Germinal center (tissue), 1 donor: ENCODE data around the gene ARAP3.
A peak's percentile ranks its signal among the peaks of the same experiment; 100 is the strongest.

ENCODE experiments used
- DNase-seq: peaks from one replicate; pipeline ENCODE4 v3.0.0; 2012; ENCODE audit warnings: mixed read lengths, low spot score

Gene ARAP3

DNA sequence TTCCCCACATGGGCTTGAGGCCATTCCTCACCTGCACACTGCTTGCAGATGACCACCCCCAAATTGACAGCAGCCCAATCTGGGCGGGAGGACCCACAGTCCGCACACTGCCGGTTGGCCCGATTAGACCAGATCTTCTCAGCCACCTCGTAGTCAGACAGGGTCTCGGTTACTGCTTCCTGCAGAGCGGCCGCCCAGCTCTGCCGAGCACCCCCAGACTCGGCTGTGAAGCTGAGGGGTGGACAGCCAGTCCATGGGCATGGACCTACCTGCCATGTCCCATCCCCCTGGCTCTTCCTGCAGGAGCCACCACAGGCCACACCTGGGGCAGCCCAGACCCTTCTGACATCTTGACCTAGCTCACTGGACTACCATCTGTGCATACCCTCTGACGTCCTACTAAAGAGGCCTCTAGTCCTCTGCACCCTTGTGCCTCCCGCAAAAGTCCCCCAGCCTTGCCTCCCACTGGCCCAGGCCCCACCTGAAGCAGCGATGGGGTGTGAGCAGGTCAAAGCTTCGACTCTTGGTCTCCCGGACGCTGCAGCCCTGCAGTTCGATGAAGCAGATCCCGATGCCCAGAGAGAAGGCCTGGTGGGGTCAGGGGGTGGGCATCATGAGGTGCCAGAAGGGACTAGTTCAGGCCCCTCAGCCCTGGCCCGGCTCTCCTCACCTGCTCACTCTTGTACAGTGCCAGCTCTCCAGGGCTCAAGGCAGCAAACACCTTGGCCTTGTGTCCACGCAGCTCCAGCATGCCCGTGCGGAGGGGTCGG, 9.8 kb downstream of the ARAP3 start:
- DNase-seq: no peak

DNA sequence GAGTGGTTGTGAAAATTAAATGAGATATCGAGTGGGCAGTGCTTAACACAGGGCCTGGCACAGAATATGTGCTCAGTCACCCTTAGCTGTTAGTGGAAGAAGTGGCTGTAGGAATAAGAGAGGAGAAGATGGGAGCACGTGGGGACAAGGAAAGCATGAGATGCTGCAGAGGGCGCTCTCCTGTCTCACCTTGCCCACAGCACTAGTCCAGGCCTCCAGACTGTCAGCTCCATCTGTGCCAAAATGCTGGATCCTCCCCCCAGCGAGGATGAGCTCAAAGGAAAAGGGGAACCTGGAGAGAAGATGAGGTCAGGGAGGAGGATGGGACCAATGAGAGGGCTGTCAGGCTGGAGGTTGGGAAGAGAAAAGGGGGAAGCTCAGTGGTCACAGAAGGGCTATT, 12.5 kb downstream of the ARAP3 start:
- no peak for DNase-seq

DNA sequence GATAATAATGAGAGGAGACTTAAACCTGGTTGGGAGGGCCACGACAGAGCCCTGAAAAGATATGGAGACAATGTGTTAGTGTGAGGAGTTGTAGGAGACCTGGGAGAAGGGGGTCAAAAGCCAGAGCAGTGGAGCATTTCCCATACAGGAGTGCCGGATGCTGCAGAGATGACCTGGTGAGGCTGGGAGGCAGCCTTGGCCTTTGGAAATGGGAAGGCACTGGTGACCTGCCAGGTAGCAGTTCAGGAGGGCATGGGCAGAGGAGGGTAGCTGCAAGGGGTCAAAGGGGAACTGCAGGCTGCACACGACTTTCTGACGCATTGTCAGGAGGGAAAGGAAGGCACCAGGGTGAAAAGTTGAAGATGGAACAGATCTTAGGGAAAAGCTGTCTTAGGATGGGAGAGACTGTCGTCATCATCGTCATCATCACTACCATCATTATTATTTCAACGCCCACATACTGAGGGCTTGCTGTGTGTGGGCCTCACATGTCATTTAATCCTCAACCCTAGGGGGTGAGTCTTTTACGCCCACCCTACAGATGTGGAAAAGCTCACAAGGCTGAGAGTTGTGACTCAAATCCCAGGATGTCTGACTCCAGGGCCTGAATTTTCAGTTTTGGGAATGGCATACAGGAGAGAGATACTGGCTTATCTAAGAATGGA, 13.3 kb downstream of the ARAP3 start:
- no peak for DNase-seq

DNA sequence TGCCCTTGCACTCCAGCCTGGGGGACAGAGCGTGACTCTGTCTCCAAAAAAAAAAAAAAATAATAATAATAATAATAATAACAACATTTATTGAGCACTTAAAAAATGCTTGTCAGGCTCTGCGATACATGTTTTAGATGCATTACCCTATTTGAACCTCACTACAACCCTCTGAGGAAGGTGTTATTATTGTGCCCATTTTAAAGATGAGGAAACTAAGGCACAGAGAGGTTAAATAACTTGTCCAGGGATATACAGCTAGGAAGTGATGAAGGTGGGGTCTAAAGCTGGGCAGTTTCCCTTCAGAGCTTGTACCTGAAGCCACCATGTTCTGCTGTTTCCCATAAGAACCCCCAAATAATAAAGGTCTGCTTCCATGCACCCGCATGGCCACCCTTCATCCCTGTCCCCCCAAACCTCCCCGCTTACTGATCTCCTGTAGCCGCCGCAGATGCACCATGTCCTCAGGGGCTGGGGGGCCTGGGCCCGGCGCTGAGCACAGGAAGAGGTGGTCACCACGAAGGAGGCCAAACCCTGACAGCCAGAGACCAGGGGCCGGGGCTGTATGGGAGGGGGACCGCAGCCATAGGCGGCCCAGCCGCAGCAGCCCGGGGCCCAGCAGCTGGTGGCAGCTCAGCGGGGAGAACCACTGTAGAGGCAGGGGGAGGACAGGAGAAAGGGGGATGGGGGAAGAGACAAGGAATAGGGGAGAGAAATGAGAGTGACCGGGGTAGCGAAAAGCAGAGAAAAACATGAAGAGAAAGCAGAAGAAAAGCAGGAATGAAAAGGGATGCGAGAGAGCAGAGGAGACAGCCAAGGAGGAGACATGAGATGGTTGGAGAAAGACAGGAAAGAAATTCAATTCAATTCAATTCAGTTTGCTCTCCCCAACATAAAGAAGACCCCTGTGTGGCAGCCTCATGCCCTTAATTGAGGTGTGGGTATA, 15.8 kb downstream of the ARAP3 start:
- no peak for DNase-seq

DNA sequence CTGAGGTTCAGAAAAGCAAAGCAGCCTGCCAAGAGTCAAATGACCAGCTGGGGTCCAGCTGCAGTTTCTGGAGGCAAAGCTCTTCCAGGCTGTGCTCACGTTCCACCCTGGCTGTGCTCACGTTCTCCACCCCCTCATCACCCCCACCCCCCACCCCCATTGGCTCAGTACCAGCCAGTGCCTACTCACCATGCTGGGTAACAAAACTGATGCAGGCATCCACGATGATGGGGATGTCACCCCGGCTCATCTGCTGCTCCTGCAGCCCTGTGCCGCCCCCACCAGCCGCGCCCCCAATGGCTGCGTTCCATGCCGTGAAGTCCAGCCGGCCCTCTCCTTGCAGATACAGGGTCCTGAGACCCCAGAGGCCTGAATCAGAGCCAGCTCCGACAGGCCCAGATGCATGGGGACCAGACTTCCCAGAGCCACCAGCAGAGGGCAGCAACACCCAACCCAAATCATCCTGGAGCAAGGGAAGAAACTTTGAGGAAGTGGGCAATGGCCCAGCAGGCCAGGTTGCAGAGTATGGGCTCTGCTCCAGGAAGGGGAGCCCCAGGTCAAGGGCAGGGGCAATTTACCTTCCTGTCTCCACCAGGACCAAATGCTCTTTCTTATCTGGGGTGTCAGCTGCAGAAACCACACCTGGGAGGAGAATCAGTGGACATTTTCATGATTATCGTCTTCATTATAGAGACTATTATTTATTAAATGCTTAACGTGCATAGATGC, 17.1 kb downstream of the ARAP3 start:
- DNase-seq: peak; percentile 83

DNA sequence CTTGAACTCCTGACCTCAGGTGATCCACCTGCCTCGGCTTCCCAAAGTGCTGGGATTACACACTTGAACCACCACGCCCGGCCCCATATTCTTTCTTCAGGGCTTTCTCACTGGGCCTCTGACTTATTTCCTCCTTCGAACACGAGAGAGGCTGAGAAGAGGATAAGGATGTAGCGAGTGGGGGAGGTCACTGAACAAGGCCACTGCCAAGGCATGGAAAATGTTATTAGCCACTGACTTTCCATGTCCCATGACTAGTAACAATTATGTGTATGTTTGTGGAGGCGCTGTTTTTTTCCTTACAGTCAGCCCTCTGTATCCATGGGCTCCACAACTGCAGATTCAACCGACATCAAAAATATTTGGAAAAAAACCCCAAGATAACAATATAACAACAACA, 18.5 kb downstream of the ARAP3 start:
- no peak for DNase-seq

DNA sequence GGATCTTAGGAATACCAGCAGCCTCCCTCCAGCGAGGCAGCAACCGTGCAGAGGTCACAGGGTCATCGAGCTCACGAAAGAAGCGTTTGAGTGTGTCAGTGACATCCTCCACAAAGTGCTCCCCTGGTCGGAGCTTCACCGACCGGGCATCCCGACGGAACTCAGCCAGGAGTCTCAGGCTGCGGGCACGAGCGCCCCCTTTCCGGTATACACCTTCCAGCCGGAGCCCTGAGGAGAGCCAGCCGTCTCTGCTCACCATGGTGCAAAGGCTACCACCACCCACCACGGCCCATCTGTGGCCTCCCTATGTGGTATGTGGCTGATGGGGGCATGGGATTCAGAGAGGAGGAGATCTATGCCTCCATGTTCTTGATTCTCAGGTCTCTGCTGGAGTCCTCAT, 20.0 kb downstream of the ARAP3 start:
- DNase-seq: no peak

DNA sequence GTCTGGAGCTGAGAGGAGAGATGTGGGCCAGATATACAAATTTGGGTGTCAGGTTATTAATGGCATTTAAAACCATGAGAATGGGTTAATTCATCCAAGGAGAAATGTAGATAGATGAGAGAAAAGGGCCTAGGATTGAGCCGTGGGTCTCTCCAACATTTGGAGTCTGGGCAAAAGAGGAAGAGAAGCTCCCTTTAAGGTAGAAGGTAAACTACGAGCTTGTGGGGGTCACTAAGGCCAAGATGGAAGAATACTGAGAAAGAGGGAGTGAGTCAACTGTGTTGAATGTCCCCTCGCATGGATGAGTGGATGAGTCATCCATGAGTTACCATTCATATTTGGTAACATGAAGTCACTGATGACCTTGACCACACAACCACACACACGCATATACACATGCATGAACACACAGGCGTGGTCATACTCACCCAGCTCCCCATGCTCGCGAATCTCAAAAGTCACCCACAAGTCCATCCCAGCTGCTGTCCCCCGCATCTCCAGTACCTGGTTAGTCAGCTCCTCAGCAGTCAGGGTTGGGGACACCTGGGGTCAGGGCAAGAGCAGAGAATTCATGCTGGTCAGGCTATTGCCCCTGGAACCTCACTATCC, 24.0 kb downstream of the ARAP3 start:
- DNase-seq: no peak

DNA sequence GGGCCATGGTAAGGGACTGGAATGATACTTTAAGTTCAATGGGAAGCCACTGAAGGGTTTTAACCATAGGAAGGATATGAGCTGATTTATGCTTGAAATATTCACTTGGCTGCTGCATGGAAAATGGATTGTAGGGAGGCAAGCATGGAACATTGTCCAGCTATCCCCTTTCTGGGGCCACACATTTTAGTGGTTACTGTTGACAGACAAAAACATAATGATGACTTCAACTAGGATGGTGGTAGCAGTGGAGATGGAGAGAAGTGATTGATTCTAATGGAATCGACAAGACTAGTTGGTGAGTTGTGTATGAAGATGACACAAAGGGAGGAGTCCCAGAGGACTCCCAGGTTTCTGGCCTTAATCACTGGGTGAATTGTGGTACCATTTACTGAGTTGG, 24.6 kb downstream of the ARAP3 start:
- no peak for DNase-seq

DNA sequence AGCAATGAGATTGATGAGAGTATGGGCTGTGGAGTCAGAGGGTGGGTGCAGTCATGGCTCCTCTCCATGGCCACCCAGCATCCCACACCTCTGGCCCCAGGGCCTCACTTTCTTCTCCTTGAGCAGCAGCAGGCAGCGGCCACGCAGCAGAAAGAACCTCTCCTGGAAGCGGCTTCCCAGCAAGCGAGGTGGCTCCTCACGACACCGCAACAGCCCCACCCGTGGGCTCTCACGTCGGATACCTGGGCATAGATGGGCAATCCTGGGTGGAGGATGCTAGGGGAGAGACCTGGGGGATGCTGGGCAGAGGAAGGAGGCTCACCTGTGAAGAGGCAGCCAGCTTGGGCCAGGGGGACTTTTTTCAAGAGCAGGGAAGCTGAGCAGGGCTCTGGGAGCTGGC, 25.6 kb downstream of the ARAP3 start:
- DNase-seq: no peak

DNA sequence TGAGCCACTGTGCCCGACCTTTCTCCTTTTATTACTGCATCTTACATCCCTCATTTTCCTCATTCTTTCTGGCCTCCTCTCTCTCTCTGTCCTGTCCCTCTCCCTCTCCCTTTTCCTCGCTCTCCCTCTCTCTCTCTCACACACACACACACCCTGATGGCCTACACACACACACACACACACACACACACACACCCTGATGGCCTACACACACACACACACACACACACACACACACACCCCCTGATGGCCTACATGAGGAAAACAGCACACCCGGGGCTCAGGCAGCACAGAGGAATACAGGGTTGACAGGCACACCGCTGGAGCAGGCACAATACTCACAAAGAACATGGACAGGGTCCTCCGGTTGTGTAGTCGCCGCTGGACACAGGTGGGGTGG, 27.0 kb downstream of the ARAP3 start:
- DNase-seq: no peak

DNA sequence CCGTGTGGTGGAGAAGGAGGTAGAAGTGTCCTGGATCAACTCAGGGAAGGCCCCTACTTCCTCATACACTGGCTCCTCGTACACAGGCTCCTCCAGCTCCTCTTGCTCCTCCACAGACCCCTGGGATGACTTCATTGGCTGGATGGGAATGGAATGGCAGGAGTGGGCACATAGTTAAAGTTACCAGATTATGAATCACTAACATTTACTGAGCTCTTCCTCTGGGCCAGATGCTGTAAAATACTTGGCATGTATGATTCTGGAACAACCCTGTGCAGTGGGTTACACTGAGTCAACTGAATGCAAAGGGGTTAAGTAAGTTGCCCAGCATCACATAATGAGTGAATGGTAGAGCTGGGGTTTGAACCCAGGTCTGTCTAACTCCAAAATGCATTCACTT, 27.7 kb downstream of the ARAP3 start:
- DNase-seq: no peak

DNA sequence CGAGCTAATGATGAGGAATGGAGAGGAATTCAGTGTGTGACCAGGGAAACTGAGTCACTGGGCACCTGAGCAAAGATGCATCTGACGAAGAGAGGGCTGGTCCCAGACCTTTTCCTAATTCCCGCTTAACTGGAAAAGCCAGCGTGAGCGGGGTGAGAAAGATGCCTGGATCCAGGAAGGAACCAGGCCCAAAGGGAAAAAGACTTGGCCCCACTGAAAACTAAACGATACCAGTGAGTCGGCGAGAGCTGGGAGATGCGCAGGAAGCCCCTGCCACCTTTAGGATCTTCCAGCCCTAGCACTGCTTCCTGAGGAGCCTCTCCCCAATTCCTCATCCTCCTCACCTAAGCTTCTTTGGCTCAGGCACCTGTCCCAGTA, 30.3 kb downstream of the ARAP3 start:
- DNase-seq: no peak

DNA sequence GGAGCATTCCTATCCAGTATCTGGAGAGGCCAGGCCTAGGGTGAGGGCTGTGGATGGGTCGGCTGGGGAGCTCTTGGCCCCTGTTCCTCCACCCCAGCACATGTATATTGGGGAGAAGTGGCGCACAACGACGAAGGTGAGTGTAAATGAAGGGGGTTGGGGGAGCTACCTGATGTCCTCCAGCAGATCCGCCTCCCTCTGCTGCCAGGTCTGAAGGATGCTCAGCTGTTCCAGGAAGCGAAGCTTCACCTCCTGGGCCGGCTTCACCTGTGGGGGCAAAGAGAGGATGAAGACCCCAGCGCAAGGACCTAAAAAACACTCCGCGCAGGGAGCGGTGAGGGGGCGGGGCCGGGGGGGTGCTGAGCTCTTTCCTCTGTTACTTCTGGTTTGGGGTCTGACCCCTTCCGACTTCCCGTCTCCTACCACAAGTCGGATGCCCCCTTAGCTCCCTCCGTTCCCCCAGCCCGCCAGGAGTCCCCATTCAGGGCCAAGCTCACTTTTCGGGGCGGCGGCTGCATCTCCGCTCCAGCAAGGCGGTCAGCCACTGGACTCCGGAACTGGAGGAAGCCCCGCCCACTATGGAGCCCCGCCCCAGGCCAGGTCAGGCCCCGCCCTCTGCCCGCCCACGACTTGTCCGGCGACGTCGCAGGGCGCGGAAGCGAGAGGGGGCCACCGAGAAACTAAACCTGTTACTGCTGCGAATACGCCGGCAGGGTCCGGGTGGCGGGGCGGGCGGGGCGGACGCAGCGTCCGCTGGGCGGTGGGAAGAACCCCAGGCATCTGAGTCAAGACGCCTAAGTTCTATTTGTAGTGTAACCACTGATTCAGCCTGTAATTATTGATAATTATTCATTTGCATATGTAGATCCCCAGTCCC, 30.9 kb downstream of the ARAP3 start, which contains the start of gene FCHSD1:
TSS of gene FCHSD1 (minus strand) at position 568 of the 877 bp plus-strand sequence. CDS start at position 518, 50 bp downstream.
- DNase-seq: peak; percentile 97

DNA sequence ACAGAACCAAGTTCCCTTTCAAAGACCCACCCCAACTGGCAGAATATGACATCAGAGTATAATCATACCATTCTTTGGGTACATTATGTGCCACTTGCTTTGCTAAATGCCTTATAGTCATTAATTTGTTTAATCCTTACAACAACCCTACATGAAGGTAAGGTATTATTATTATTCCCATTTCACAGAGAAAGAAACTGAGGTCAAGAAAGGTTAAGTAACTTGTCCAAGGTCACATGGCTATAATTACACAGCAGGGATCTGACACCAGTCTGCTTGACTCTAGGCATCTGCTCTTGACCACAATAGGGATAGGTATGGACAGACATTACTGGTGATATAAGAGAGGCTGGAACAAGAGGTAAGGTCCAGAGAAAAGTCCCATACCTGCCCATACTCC, 32.1 kb downstream of the ARAP3 start:
- no peak for DNase-seq

DNA sequence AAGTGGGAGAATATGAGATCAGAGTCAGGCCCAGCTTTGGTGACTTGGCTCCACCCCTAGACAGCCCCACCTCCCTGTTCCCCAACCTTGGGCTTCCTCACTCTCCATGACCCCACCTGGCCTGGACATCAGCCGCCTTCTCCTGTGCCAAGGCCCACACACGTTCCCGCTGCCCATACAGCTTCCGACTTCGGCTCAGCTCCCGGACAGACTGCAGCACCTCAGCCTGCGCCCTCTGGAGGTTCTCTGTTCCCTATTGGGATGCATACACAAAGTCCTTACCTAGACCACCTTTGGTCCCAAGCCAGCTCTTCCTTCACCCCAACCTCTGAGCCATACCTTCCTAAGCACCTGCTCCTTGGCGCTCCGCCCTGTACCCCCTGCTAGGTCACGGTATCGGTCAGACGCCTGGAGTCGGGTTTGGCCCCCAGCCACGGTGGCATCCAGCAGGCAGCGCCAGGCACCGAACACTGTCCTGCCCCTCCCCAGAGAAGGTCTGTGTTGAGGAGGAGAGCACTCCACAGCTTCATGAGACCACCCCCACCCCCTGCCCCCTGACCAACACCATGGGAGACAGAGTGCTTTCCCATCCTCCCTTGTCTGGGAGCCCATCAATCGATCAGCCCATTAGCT, 32.9 kb downstream of the ARAP3 start:
- DNase-seq: no peak

DNA sequence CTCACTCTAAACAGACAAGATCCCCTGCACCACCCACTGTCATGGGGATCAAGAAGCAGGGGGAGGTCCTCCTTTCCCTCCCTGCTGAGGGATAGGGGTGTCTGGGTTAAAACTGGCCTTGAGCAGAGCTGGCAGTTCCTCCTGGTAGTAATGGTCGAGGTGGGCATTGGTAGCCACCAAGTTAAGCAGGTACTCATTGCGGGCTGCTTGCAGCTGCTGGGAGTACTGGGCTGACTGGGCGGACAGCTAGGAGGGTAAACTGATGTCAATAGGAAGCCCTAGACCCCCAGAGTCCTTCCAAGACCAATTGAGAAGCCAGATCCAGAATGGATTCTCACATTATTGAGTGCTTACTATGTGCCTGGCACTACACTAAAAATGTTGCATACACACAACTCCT, 34.2 kb downstream of the ARAP3 start:
- no peak for DNase-seq

DNA sequence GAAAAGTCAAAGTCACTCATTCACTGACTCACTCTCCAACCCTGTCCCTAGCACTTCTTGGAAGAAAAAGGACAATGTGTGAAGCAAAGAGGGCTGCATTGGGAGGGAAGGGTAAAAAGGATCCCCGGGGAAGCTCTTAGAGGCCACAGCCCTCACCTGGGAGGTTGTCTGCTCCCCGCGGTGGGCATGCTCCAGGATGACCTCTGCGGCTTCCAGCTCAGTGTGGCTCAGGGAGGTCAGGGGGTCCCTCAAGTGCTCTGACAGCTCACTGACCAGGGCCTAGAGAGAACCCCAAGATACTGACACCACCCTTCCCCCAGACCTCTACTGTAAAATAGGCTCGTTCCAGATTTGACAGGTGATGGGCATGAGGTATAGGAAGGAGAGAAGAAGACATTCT, 34.8 kb downstream of the ARAP3 start:
- no peak for DNase-seq

DNA sequence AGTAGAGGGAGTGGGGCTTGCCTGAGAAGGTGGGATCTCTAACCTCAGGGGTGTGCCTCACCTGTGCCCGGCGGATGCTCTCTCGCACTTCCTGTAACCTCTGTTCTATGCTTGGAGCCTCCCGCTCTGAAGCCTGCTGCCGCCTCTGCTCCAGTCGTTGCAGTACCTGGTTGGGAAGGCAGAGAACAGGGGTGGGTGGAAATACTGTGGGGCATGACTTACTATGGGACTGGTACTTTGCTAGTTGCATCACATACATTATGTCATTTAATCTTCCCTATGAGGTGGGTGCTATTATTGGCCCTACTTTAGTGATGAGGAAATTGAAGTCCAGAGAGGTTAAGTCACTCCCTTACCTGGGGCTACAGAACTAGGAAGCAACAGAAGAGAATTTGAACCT, 36.0 kb downstream of the ARAP3 start:
- no peak for DNase-seq

DNA sequence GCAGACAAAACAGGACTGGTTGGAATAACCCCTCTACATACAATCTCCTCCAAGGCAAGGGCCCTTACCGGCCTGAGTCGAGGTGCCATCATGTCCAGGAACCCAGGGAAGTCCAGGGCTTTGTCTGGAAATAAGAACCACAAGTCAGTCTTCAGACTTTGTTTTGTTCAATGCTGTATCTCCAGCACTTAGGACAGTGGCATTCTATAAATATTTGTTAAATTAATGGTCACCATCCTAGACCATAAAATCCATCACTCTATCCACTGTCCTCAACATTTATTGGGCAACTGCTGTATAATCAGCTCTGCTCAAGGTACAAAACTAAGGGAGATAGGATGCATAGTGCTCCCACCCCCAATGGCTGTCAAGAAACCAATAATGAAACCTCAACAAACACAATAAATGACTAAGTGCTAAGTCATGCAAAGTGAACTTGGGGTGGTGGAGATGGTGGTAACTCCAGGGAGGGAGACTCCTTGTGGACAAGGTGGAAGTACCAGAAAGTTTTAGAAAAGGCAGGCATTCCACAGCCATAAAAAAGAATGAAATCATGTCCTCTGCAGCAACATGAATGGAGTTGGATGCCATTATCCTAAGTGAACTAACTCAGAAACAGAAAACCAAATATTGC, 40.3 kb downstream of the ARAP3 start:
- DNase-seq: no peak
